Activated CD4-positive, alpha-beta T cell treated with anti-CD3 and anti-CD28 coated beads, Interleukin-2, amount 50 U/mL, for 4 hours (primary cell): ENCODE data around the gene CFAP99.
A peak's percentile ranks its signal among the peaks of the same experiment; 100 is the strongest.

Source experiments
- DNase-seq, 2 experiments: peaks; one replicate each; pipeline ENCODE4 v3.0.0-alpha.2; 2020

The CFAP99 gene

DNA sequence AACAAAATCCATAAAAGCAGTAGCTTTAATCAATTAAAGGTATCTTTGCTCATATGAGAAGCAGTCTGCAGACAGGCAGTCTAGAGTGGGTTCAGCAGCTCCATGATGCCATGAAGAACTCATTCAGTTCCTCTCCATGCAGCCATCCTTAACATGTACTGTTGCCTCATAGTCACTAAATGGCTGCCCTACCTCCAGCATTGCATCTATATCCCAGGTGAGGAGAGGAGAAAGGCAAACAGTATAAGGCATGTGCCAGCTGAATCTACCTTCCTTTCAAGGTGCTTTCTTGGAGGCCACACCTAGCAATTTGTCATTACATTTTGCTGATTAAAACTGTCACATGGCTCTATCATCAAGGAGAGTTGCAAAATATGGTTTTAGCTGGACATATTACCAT, 13.2 kb downstream of the CFAP99 start:
- no peak for DNase-seq

- no peak for DNase-seq
Measured at GRCh38 chr4:2432991-2433530, 14.3 kb downstream of the CFAP99 start.

- DNase-seq = no peak
Measured at GRCh38 chr4:2433609-2434350, 15.0 kb downstream of the CFAP99 start.

DNA sequence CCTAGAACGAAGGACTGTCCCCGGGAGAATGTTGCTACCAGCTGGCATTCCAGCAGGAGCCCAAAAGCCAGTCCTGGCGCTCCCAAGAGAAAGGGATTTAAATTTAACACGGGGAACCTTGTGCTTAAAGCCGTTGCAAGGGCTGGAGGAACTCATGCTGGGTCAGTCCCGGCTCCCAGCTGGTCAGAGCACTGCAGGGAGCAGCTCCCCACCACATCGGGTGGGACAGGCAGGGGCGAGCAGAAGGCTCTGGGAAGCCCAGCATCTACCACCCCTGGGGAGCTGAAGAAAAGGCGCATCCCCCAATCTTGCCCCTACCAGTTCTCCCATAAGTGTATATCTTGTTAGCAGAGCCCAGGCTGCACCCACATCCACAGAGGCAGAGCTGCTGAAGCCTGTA, 15.7 kb downstream of the CFAP99 start:
- DNase-seq = no peak

DNA sequence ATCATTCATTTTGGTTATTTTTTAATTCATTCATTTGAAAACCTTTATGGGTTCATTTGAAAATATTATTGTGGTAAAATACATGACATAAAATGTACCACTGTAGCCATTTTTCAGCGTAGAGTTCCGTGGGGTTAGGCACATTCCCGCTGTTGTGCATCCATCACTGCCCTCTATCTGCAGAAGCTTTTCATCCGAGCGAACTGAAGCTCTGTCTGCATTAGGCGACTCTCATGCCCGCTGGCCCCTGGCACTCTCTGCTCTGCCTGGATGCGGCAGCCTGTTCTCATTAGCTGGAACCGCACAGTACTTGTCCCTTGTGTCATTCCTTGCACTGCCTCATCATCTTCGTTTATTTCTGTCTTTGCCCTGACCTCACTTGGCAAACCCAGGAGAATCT, 17.5 kb downstream of the CFAP99 start:
- DNase-seq = no peak

DNA sequence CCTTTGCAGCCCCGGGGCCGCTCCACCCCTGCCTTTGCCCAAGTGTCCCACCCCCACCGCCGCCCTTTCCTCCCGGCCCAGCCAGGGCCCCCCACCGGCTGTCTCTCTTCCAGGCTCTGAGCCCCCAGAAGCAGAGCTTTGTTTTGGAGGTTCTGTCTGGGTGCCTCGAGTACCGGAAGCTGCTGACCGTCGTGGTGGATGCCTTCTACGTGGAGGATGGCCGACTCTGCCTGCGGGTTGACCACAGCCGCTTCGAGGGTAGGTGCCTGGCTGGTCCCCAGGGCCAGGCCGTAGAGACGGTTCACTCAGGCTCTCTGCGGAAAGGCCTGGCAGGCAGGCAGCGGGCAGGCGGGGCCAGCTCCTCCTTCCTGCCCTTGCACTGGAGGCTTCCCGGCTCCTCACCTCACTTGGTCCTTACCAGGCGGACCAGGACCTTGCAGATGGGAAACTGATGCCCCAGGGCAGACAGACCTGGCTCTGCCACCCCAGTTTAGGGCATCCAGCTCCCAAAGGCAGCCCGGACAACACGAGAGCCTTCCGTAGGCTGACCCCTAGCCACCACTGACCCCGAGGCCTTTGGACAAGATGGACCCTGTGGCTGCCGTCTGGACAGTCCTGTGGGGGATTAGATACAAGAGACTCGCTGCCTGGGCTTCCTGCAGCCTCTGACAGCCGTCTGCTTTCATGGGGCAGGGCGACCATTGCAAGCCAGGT, 18.2 kb downstream of the CFAP99 start:
- DNase-seq = no peak

- no peak for DNase-seq
Measured at GRCh38 chr4:2437475-2438215, 18.9 kb downstream of the CFAP99 start.

GRCh38 chr4:2438822-2439718, 20.3 kb downstream of the CFAP99 start:
- DNase-seq = no peak

GRCh38 chr4:2441393-2442174, 22.8 kb downstream of the CFAP99 start:
- DNase-seq = peak; percentile 58 to 61

GRCh38 chr4:2442175-2442993, 23.6 kb downstream of the CFAP99 start:
- no peak for DNase-seq

GRCh38 chr4:2443061-2443730, 24.4 kb downstream of the CFAP99 start:
- no peak for DNase-seq

- DNase-seq = no peak
Measured at GRCh38 chr4:2443956-2444740, 25.4 kb downstream of the CFAP99 start.

DNA sequence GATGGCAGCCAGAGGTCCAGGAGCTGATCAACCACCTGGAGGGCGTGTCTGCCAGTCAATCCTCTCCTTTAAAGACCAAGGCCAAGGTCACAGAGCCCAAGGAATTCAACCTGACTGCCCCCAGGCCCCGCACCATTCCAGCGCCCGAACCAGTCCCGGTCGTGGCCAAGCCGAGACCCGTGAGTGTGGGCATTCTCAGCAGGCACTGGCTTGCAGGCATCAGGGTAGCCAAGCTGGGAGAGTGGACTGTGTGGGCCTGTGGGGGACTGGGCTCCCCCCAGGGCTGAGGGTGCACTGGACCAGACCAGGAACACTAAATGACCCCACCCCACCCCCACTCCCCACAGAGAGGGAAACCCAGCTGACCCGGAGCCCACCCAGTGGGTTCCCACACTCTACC, 26.4 kb downstream of the CFAP99 start:
- DNase-seq = no peak

DNA sequence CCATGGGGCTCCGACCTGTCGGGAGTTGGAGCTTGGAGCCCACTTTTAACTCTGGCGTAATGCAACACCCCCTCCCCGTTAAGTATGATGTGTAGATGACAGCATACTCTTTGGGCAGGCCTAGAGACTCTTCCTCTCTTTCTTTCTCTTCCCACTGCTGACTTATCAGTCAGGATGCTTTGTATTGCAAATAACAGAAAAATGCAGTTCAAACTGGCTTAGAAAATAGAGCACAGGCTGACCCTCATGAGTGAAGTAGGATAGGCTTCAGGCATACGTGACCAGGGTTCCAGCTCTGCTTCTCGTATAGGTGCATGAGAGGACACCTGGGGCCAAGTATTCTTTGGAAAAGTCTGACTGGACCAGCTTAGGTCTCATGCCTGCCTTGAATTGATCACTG, 26.8 kb downstream of the CFAP99 start:
- no peak for DNase-seq

- DNase-seq = no peak
Measured at GRCh38 chr4:2446656-2447564, 28.2 kb downstream of the CFAP99 start.

- DNase-seq = no peak
Measured at GRCh38 chr4:2448589-2448988, 29.8 kb downstream of the CFAP99 start.

DNA sequence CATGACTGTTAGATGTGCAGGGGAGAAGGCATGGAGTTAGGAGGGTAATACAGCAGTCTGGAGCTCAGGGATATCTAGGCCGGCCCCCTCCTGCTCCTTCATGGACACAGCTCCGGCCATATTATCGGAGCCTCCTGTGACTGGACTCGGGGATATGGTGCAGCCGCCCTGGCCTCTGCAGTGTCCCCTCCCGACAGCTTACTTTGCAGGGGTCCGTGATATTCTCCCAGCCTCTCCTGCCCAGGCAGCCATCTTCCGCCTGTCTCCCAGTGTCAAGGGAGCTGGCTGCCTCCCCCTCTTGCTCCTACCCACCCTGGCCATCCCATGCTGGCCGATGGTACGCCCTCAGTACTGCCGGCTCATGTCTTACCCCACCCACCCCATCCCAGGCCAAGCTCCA, 30.3 kb downstream of the CFAP99 start:
- no peak for DNase-seq
